HCT116 (cell line): ENCODE data around the gene BRIP1. TPM values are rescaled to one million over a fixed set of nuclear protein-coding genes. Genes with fewer than 3 reads are reported as not detected.
A peak's percentile ranks its signal among the peaks of the same experiment; 100 is the strongest.

Experiments used
- ATAC-seq: fragments of 200-7000 bp; cut with Tn5 transposase; 2 replicates; pipeline ENCODE4 v1.9.1; 2020; ENCODE audit warnings: mild to moderate bottlenecking, moderate library complexity
- BruUV-seq: library from RNA; stranded (reverse); fragments of 400-500 nt; replicated peaks from 2 replicates; lab custom pipeline; 2021; lab: Mats Ljungman, UMichigan
- CTCF ChIA-PET: fragments of 300-600 bp; sonication (Branson Sonifier 250); formaldehyde crosslinking; loops from one replicate; lab custom pipeline; 2021; ENCODE audit warnings: antibody characterized with exemption; lab: Charles Lee
- POLR2A ChIA-PET: fragments of 300-600, 350-600 bp; sonication (Branson Sonifier 250); formaldehyde crosslinking; loops from one replicate; lab custom pipeline; 2021; ENCODE audit warnings: antibody characterized with exemption; lab: Charles Lee
- RAD21 ChIA-PET, 2 experiments: fragments of 300-600 bp; sonication (Branson Sonifier 250); formaldehyde crosslinking; loops; one replicate each; lab custom pipeline; 2023; ENCODE audit warnings: low total read pairs in 2 of 2; ENCODE audit not compliant: uncharacterized antibody in 2 of 2, unreplicated experiment in 2 of 2, low non-redundant PET in 1 of 2; lab: Charles Lee
- DNase-seq: peaks from one replicate; pipeline ENCODE4 v3.0.0-alpha.2; 2010; ENCODE audit warnings: low read depth, low spot score
- H2AFZ ChIP-seq: fragments of 200-600 bp; shearing (Covaris generic), sonication (generic); 2 replicates; pipeline ENCODE4 v1.6.1; 2017; ENCODE audit warnings: low read depth, mixed run types, mixed read lengths, antibody characterized with exemption, low read length; ENCODE audit not compliant: poor library complexity, severe bottlenecking
- H3K27ac ChIP-seq: 2 replicates; pipeline ENCODE4 v1.5.1; 2012; ENCODE audit warnings: low read depth, low read length
- H3K27me3 ChIP-seq: fragments of 200-600 bp; sonication (generic); 2 replicates; pipeline ENCODE4 v1.6.1; 2016; ENCODE audit warnings: mixed run types, low read length, mixed read lengths; ENCODE audit not compliant: insufficient read depth
- H3K36me3 ChIP-seq, 2 experiments: fragments of 200-500 bp in 1 of 2; fragments of 200-600 bp in 1 of 2; sonication (Bioruptor generic) in 1 of 2; sonication (generic) in 1 of 2; 2 replicates each; pipeline versions ENCODE4 v1.5.1 to v1.6.1; 2014 to 2016; ENCODE audit warnings: low read length in 2 of 2, inconsistent platforms in 1 of 2, mixed read lengths in 1 of 2, mixed run types in 1 of 2; ENCODE audit not compliant: insufficient read depth in 2 of 2, control insufficient read depth in 1 of 2
- H3K4me1 ChIP-seq, 2 experiments: fragments of 200-600 bp in 1 of 2; sonication (generic) in 1 of 2; 2 replicates each; pipeline versions ENCODE4 v1.5.1 to v1.6.1; 2012 to 2017; ENCODE audit warnings: low read length in 2 of 2, inconsistent platforms in 1 of 2, mild to moderate bottlenecking in 1 of 2, mixed read lengths in 1 of 2, mixed run types in 1 of 2, moderate library complexity in 1 of 2; ENCODE audit not compliant: insufficient read depth in 2 of 2, control insufficient read depth in 1 of 2
- H3K4me2 ChIP-seq: fragments of 200-600 bp; sonication (generic); 2 replicates; pipeline ENCODE4 v1.6.1; 2017; ENCODE audit warnings: mixed run types, low read length, mixed read lengths
- H3K4me3 ChIP-seq, 2 experiments: fragments of 200-600 bp in 1 of 2; sonication (generic) in 1 of 2; replicated peaks in 1 of 2; 2 replicates each; pipeline ENCODE4 v1.5.1; 2011 to 2016; ENCODE audit warnings: low read length in 2 of 2, control low read depth in 1 of 2, low read depth in 1 of 2, mild to moderate bottlenecking in 1 of 2, mixed read lengths in 1 of 2, mixed run types in 1 of 2
- H3K79me2 ChIP-seq: fragments of 200-600 bp; sonication (generic); 2 replicates; pipeline ENCODE4 v1.6.1; 2017; ENCODE audit warnings: mild to moderate bottlenecking, mixed run types, low read length, moderate library complexity, mixed read lengths; ENCODE audit not compliant: insufficient read depth
- H3K9ac ChIP-seq: fragments of 200-600 bp; sonication (generic); 2 replicates; pipeline ENCODE4 v1.6.1; 2016; ENCODE audit warnings: low read length, mixed read lengths
- H3K9me2 ChIP-seq: fragments of 200-600 bp; sonication (generic), shearing (Covaris generic); 2 replicates; pipeline ENCODE4 v1.6.1; 2017; ENCODE audit warnings: mixed run types, mild to moderate bottlenecking, moderate library complexity; ENCODE audit not compliant: insufficient read depth
- H3K9me3 ChIP-seq, 2 experiments: fragments of 200-500 bp in 1 of 2; fragments of 200-600 bp in 1 of 2; sonication (Bioruptor generic) in 1 of 2; sonication (generic) in 1 of 2; 2 replicates each; pipeline ENCODE4 v1.6.1; 2014 to 2017; ENCODE audit warnings: low read length in 2 of 2, mixed read lengths in 2 of 2, inconsistent platforms in 1 of 2, low read depth in 1 of 2, mild to moderate bottlenecking in 1 of 2, mixed run types in 1 of 2, moderate library complexity in 1 of 2; ENCODE audit not compliant: control insufficient read depth in 1 of 2, insufficient read depth in 1 of 2
- H4K20me1 ChIP-seq: fragments of 200-600 bp; sonication (generic), shearing (Covaris generic); 2 replicates; pipeline ENCODE4 v1.6.1; 2017; ENCODE audit warnings: mixed run types, mild to moderate bottlenecking, moderate library complexity; ENCODE audit not compliant: insufficient read depth
- CBX3 ChIP-seq: IDR thresholded peaks from 2 replicates; pipeline ENCODE4 v1.6.1; 2012; ENCODE audit warnings: low read depth
- CEBPB ChIP-seq: IDR thresholded peaks from 2 replicates; pipeline ENCODE4 v1.6.1; 2012; ENCODE audit warnings: low read depth
- EZH2 ChIP-seq: fragments of 200-600 bp; sonication (generic); IDR thresholded peaks from 2 replicates; pipeline ENCODE4 v1.6.1; 2017; ENCODE audit warnings: antibody characterized with exemption, mixed run types
- FOSL1 ChIP-seq: IDR thresholded peaks from 2 replicates; pipeline ENCODE4 v1.6.1; 2012; ENCODE audit warnings: low read depth
- JUND ChIP-seq: IDR thresholded peaks from 2 replicates; pipeline ENCODE4 v1.6.1; 2012
- POLR2A ChIP-seq: IDR thresholded peaks from 2 replicates; pipeline ENCODE4 v1.7.0; 2011; ENCODE audit warnings: borderline replicate concordance; ENCODE audit not compliant: insufficient read depth, insufficient read length; ENCODE audit errors: extremely low read depth
- TCF7L2 ChIP-seq: IDR thresholded peaks from 2 replicates; pipeline ENCODE4 v1.7.0; 2011; ENCODE audit warnings: borderline replicate concordance, inconsistent platforms; ENCODE audit not compliant: insufficient read depth, insufficient read length; ENCODE audit errors: extremely low read depth
- intact Hi-C: fragments of 100-400 bp; cut with micrococcal nuclease; formaldehyde crosslinking; loops from 2 replicates; pipeline ENCODE4 v1.10.0; 2022
- total RNA-seq: library from RNA; stranded (reverse); gene quantifications from one replicate; pipeline ENCODE4 v1.2.1, GENCODE V29; 2021; ENCODE audit not compliant: unreplicated experiment
- TF ChIP-seq, protein P1 (sequence below): IDR thresholded peaks from 2 replicates; pipeline ENCODE4 v1.6.1; 2012

BRIP1 gene
- total RNA-seq, 1 experiment from 2014 or later, result 22.2 TPM

DNA sequence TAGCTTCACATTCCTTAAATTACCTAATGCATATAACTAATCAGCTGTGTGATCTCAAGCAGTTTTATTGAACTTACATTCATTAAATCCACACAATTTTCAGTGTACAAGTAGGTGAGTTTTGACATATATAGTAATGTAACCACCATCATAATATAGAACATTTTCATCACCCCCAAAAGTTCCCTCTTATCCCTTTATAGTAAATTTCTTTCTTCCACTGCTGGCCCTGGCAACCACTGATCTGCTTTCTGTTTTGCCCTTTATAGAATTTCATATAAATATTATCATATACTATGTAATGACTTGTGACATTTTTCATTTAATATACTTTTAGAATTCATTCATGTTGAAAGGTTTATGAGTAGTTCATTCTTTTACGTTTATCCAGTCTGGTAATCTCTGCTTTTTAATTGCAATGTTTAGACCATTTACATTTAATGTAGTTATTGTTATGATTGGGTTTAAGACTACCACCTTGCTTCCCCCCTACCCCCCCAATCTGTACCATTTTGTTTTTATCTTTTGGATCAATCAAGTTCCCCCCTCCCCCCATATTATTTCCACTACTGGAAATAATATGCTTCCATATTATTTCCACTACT, 147.0 kb downstream of the BRIP1 start:
- peaks cover 0 to 15% of the 10 kb centered on the region in 2 experiments; a peak in 2 of 4 replicates for H3K36me3 ChIP-seq
- no peak overlapping the region for H3K4me2 ChIP-seq
- POLR2A ChIA-PET, result no interaction called here
- H3K27me3 ChIP-seq, result no peaks in the 10 kb centered on the region
- TF ChIP-seq FOSL1 (no peak), CBX3 (peak; percentile 59; the same call in 1 of the 2 replicates), JUND (no peak), TCF7L2 (no peak)
- TF ChIP-seq, protein P1, sequence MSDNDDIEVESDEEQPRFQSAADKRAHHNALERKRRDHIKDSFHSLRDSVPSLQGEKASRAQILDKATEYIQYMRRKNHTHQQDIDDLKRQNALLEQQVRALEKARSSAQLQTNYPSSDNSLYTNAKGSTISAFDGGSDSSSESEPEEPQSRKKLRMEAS, result no peak
- TF ChIP-seq, all 23 proteins: peak for 1
- CTCF ChIA-PET, result no interaction called here
- Histone ChIP-seq H3K9me3 (peaks cover 7 to 12% of the 10 kb centered on the region in 2 experiments; a peak in 3 of 4 replicates), H2AFZ (no peak overlapping the region), H3K9me2 (no peaks in the 10 kb centered on the region), H3K79me2 (no peaks in the 10 kb centered on the region), H3K4me1 (no peaks in the 10 kb centered on the region), H4K20me1 (no peaks in the 10 kb centered on the region), H3K27ac (no peak overlapping the region), H3K4me3 (no peak overlapping the region), H3K9ac (no peak overlapping the region)
- BruUV-seq, result no TSS peak
- intact Hi-C loops, result no loop called here
- no peak for ATAC-seq
- RAD21 ChIA-PET, result no interaction called here
- DNase-seq, result no peak

DNA sequence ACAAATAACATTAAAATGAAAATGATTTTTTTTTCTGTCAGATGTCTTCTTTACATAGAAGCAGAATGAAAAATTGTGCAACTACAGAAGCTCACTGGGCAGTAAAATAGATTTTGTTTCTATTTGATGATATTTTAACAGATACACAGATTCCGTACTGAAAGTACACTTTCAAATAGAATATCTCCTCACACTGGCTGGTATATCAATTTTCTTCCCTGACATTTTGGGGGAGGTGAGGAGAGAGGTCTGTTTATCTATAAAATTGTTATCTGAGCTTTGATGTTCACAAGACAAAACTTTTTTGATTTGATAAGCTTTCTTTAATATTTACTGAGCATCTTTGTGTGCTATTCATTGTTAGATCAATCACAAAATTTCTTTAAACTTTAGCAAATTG, 148.0 kb downstream of the BRIP1 start:
- H3K27me3 ChIP-seq, result no peaks in the 10 kb centered on the region
- no peak overlapping the region for H3K4me3 ChIP-seq
- no peaks in the 10 kb centered on the region for H3K79me2 ChIP-seq
- H2AFZ ChIP-seq, result no peak overlapping the region
- TF ChIP-seq CEBPB, result no peak
- TF ChIP-seq JUND, result no peak
- no peak for TF ChIP-seq POLR2A
- no peak for TF ChIP-seq EZH2
- TF ChIP-seq CBX3, result no peak
- H3K4me1 ChIP-seq, result no peaks in the 10 kb centered on the region
- DNase-seq, result no peak
- no peak for ATAC-seq
- intact Hi-C loops, result no loop called here
- H3K9ac ChIP-seq, result no peak overlapping the region
- ChIA-PET RAD21 (no interaction called here), CTCF (no interaction called here), POLR2A (no interaction called here)
- BruUV-seq, result no TSS peak
- H3K36me3 ChIP-seq, result peaks cover 0 to 15% of the 10 kb centered on the region in 2 experiments; a peak in 2 of 4 replicates
- no peak overlapping the region for H3K4me2 ChIP-seq
- H3K9me3 ChIP-seq, result peaks cover 7 to 12% of the 10 kb centered on the region in 2 experiments; a peak in 3 of 4 replicates
- H4K20me1 ChIP-seq, result no peaks in the 10 kb centered on the region
- no peaks in the 10 kb centered on the region for H3K9me2 ChIP-seq
- H3K27ac ChIP-seq, result no peak overlapping the region
